MM.1S (cell line): ENCODE measurements around the gene TKTL2.

ENCODE experiments used
- EZH2 ChIP-seq: fragments of 300-600 bp; sonication (generic); optimal IDR thresholded peaks from 2 replicates; pipeline ENCODE3; 2017; ENCODE audit warnings: low read depth, mild to moderate bottlenecking, antibody characterized with exemption, low read length, mixed read lengths
- TF ChIP-seq, protein P1 (sequence below): fragments of 300-600 bp; sonication (generic); IDR thresholded peaks from 2 replicates; pipeline ENCODE4 v1.5.1; 2016; ENCODE audit warnings: antibody characterized with exemption, low read length, mixed read lengths

DNA sequence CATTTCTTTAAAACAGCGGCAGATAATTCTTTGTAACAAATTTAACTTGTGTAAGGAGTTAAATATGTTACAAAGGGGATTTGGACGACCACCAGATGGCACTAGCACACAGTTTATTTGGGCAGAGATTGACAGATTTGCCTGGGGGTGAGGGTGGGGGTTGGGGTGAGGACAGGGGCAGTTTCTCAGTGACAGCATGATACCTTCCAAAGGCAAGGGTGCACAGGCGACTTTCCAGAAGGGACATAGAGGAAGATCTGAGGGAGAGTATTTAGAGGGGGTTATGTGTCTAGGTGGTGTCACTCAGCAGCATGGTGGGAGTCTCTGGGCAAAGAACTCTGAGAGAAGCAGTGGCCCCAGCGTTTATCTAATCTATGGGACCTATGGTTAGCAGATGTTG lies 11.4 kb upstream of the TKTL2 start:
- TF ChIP-seq, protein P1, sequence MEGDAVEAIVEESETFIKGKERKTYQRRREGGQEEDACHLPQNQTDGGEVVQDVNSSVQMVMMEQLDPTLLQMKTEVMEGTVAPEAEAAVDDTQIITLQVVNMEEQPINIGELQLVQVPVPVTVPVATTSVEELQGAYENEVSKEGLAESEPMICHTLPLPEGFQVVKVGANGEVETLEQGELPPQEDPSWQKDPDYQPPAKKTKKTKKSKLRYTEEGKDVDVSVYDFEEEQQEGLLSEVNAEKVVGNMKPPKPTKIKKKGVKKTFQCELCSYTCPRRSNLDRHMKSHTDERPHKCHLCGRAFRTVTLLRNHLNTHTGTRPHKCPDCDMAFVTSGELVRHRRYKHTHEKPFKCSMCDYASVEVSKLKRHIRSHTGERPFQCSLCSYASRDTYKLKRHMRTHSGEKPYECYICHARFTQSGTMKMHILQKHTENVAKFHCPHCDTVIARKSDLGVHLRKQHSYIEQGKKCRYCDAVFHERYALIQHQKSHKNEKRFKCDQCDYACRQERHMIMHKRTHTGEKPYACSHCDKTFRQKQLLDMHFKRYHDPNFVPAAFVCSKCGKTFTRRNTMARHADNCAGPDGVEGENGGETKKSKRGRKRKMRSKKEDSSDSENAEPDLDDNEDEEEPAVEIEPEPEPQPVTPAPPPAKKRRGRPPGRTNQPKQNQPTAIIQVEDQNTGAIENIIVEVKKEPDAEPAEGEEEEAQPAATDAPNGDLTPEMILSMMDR: peak; percentile 55
- no peak for TF ChIP-seq EZH2
